Heart left ventricle (tissue), 13 donors: Measurements from ENCODE around the gene INTU.
"Not testable (repeated sequence)": the region's sequence is repeated elsewhere in the genome, so short reads cannot be mapped to it uniquely, and the experiment has no call there.

Experiments
- POLR2A ChIP-seq, 2 donors: fragments of 450-650 bp; IDR thresholded peaks; one replicate each; pipeline ENCODE4 v1.6.1; 2017; ENCODE audit warnings: antibody characterized with exemption in 2 of 2, mild to moderate bottlenecking in 2 of 2, moderate library complexity in 2 of 2
- TF ChIP-seq, protein P1 (sequence below), 12 donors: fragments of 200-600 bp; sonication (generic) in 4 of 12; IDR thresholded peaks; one replicate each; pipeline versions ENCODE4 v1.5.0 to v1.8.0; 2018 to 2022; ENCODE audit warnings: antibody characterized with exemption in 12 of 12, mild to moderate bottlenecking in 5 of 12
- donor health status: ischemic (EF 13 %, LVEDD 7.1; RV severe dilation, severe dysfunction).
- donor health status: DM: no; HTN: yes; CAD: no.
- donor health status: DM: no; HTN: no; CAD: no.
- donor health status: ischemic (EF 25% LVEDD 6.9; RV normal size, moderate dysfunction).
- donor health status: ischemic (EF 25% LVEDD 5.7; RV mildly dilated, moderate dysfunction).
- donor health status: ischemic (EF 35%, LVEDD 5.7; RV mildly dilated, moderate dysfunction).
- donor health status: nonischemic (EF 11% LVEDD 7.7; RV severe dilation, severe dysfunction).
- donor health status: DM: yes; HTN: yes; CAD: no.
- donor health status: PGD.
- donor health status: ischemic (EF 29% LVEDD 5.4; RV normal size, mild dysfunction).
- donor health status: nonischemic (EF 23%, LVEDD 6.1; RV moderate dilation, normal function).

DNA sequence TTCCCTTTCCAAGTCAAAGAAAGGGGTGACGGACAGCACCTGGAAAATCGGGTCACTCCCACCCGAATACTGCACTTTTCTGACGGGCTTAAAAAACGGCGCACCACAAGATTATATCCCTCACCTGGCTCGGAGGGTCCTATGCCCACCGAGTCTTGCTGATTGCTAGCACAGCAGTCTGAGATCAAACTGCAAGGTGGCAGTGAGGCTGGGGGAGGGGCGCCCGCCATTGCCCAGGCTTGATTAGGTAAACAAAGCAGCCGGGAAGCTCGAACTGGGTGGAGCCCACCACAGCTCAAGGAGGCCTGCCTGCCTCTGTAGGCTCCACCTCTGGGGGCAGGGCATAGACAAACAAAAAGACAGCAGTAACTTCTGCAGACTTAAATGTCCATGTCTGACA is 43.6 kb upstream of the INTU start:
- TF ChIP-seq, protein P1, sequence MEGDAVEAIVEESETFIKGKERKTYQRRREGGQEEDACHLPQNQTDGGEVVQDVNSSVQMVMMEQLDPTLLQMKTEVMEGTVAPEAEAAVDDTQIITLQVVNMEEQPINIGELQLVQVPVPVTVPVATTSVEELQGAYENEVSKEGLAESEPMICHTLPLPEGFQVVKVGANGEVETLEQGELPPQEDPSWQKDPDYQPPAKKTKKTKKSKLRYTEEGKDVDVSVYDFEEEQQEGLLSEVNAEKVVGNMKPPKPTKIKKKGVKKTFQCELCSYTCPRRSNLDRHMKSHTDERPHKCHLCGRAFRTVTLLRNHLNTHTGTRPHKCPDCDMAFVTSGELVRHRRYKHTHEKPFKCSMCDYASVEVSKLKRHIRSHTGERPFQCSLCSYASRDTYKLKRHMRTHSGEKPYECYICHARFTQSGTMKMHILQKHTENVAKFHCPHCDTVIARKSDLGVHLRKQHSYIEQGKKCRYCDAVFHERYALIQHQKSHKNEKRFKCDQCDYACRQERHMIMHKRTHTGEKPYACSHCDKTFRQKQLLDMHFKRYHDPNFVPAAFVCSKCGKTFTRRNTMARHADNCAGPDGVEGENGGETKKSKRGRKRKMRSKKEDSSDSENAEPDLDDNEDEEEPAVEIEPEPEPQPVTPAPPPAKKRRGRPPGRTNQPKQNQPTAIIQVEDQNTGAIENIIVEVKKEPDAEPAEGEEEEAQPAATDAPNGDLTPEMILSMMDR (IDR thresholded peaks at IDR 0.05), result not testable (repeated sequence)
- not testable (repeated sequence) for TF ChIP-seq POLR2A (IDR thresholded peaks at IDR 0.05)
